ENCODE measurements around the gene KIF23. TPM values are rescaled to one million over a fixed set of nuclear protein-coding genes. Genes with fewer than 3 reads are reported as not detected.
A peak's percentile ranks its signal among the peaks of the same experiment; 100 is the strongest.

The KIF23 gene
- polyA plus RNA-seq, 1 experiment = 33.9 TPM

DNA sequence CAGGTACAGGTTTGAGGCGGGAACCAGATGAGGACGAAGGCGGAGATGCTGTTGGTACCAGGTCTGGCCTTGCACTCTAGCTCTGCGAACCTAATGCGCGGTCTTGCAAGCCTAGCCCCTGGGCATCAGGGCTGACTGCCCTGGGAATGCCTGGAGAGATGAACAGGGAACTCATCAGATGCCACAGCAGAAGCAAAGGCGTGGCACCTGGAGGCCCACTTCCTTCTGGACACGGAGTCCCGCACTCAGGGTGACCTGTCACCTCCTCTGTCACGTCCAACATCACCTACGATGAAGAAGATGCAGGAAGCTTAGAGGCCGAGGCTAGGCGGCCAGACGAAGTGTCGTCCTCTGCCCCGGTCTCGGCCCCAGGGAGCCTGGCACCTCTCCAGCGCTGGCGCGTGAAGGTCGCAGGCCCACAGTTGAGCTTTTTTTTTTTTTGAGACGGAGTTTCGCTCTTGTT lies 47.9 kb downstream of the KIF23 start:
- TF ChIP-seq, protein P1, sequence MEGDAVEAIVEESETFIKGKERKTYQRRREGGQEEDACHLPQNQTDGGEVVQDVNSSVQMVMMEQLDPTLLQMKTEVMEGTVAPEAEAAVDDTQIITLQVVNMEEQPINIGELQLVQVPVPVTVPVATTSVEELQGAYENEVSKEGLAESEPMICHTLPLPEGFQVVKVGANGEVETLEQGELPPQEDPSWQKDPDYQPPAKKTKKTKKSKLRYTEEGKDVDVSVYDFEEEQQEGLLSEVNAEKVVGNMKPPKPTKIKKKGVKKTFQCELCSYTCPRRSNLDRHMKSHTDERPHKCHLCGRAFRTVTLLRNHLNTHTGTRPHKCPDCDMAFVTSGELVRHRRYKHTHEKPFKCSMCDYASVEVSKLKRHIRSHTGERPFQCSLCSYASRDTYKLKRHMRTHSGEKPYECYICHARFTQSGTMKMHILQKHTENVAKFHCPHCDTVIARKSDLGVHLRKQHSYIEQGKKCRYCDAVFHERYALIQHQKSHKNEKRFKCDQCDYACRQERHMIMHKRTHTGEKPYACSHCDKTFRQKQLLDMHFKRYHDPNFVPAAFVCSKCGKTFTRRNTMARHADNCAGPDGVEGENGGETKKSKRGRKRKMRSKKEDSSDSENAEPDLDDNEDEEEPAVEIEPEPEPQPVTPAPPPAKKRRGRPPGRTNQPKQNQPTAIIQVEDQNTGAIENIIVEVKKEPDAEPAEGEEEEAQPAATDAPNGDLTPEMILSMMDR (IDR thresholded peaks at IDR 0.05; ENCODE audit: insufficient read depth, low read depth, low read length) = no peak
- POLR2A ChIA-PET = interaction anchor here (0.6 kb wide), 1 partner anchor 19 kb away, joined by 16 read pairs; no protein-coding TSS in a partner anchor

GRCh38 chr15:69462493-69463181 lies 48.5 kb downstream of the KIF23 start:
- DNase-seq (ENCODE audit: low read depth) = peak; percentile 89
- CTCF ChIA-PET = interaction anchor here (0.6 to 2.5 kb wide), 26 partner anchors 10 to 1529 kb away, joined by 3 to 31 read pairs (median 4); partner anchors contain the start of gene RPLP1
- POLR2A ChIA-PET = interaction anchor here (0.6 to 1.3 kb wide), 4 partner anchors 10 to 383 kb away, joined by 4 to 16 read pairs (median 6); partner anchors contain the start of gene RPLP1
- H3K4me3 ChIP-seq (ENCODE audit: low read depth, low read length) = peak overlapping the region; percentile 36
- H3K27me3 ChIP-seq (ENCODE audit: control insufficient read depth, insufficient read depth, low read length) = no peaks in the 10 kb centered on the region
- TF ChIP-seq, protein P1 (IDR thresholded peaks at IDR 0.05; ENCODE audit: insufficient read depth, low read depth, low read length) = peak; percentile 94
- no peaks in the 10 kb centered on the region for H3K36me3 ChIP-seq (ENCODE audit: control insufficient read depth, insufficient read depth, low read length)

More for the DNA sequence above, 47.9 kb downstream of the KIF23 start:
- Histone ChIP-seq H3K4me3 (ENCODE audit: low read depth, low read length) (peak overlapping the region; percentile 30), H3K27me3 (ENCODE audit: control insufficient read depth, insufficient read depth, low read length) (no peaks in the 10 kb centered on the region), H3K36me3 (ENCODE audit: control insufficient read depth, insufficient read depth, low read length) (no peaks in the 10 kb centered on the region)
- CTCF ChIA-PET = interaction anchor here (0.6 to 2.5 kb wide), 19 partner anchors 9 to 1198 kb away, joined by 3 to 31 read pairs (median 5); partner anchors contain the start of gene RPLP1
- no peak for DNase-seq (ENCODE audit: low read depth)

- CTCF ChIA-PET = interaction anchor here (0.6 to 2.5 kb wide), 23 partner anchors 9 to 1528 kb away, joined by 3 to 31 read pairs (median 4); partner anchors contain the start of gene RPLP1
- POLR2A ChIA-PET = interaction anchor here (0.5 to 1.3 kb wide), 4 partner anchors 11 to 383 kb away, joined by 3 to 6 read pairs (median 5); partner anchors contain the start of gene RPLP1
These were observed 49.1 kb downstream of the KIF23 start for GRCh38 chr15:69463182-69463756.

GRCh38 chr15:69465253-69465652 lies 51.1 kb downstream of the KIF23 start:
- DNase-seq (ENCODE audit: low read depth) = no peak
- ChIA-PET POLR2A (no interaction called here), CTCF (interaction anchor here (0.7 to 2.8 kb wide), 6 partner anchors 10 to 408 kb away, joined by 3 to 15 read pairs (median 4); partner anchors contain the start of gene RPLP1)
- no peak overlapping the region for H3K4me3 ChIP-seq (ENCODE audit: low read depth, low read length)
- H3K36me3 ChIP-seq (ENCODE audit: control insufficient read depth, insufficient read depth, low read length) = no peaks in the 10 kb centered on the region
- TF ChIP-seq, protein P1 (IDR thresholded peaks at IDR 0.05; ENCODE audit: insufficient read depth, low read depth, low read length) = no peak
- H3K27me3 ChIP-seq (ENCODE audit: control insufficient read depth, insufficient read depth, low read length) = no peaks in the 10 kb centered on the region

More at GRCh38 chr15:69463182-69463756, 49.1 kb downstream of the KIF23 start:
- no peak for DNase-seq (ENCODE audit: low read depth)
- TF ChIP-seq, protein P1 (IDR thresholded peaks at IDR 0.05; ENCODE audit: insufficient read depth, low read depth, low read length) = no peak
- H3K27me3 ChIP-seq (ENCODE audit: control insufficient read depth, insufficient read depth, low read length) = no peaks in the 10 kb centered on the region
- H3K4me3 ChIP-seq (ENCODE audit: low read depth, low read length) = peak overlapping the region; percentile 36
- no peaks in the 10 kb centered on the region for H3K36me3 ChIP-seq (ENCODE audit: control insufficient read depth, insufficient read depth, low read length)

GRCh38 chr15:69466733-69467132 lies 52.6 kb downstream of the KIF23 start:
- CTCF ChIA-PET = interaction anchor here (0.7 to 2.8 kb wide), 8 partner anchors 8 to 407 kb away, joined by 3 to 15 read pairs (median 4); no protein-coding TSS in a partner anchor
- DNase-seq (ENCODE audit: low read depth) = no peak
- POLR2A ChIA-PET = no interaction called here
- Histone ChIP-seq H3K4me3 (ENCODE audit: low read depth, low read length) (no peak overlapping the region), H3K27me3 (ENCODE audit: control insufficient read depth, insufficient read depth, low read length) (no peaks in the 10 kb centered on the region), H3K36me3 (ENCODE audit: control insufficient read depth, insufficient read depth, low read length) (no peaks in the 10 kb centered on the region)
- TF ChIP-seq, protein P1 (IDR thresholded peaks at IDR 0.05; ENCODE audit: insufficient read depth, low read depth, low read length) = no peak
